ENCODE measurements around the gene BMF.

DNA sequence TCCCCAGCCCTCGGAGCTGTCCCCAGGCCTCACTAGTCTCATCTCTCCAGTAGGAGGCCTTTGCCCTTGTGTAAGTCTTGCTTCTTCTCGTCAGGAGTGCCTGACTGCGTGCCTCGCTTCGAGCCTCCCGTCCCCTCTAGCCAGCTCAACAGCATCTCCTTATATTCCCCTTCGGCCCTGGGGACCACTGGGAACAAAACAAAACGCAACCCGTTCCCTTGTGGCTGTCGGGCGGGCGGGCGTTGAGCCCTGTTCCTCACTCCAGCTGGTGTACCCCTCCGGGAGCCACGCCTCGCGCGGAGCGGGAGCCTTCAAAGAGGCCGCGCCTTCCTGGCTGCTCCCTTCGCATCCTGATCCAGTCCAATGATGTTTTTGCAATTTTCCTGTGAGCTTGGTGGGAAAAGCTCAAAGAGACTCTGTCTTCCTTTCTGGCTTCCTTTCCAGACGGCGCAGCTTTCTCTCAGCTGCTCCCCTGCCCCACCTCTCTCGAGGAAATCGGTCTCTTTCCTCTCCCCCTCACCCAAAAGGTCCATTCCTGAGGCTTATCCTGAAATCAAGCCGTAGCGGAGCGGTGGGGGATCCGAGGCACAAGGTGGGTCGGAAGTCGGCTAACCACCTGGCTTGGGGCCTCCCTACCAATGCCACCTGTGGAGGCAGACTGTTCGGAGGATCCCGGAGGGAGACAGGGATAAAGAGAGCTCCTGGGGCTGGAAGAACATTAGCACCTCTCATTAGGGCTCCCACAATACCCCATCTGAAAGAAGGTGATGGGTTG, 36.3 kb downstream of the BMF start:
- no peak for TF ChIP-seq POLR2A (IDR thresholded peaks at IDR 0.05)
- TF ChIP-seq, protein P1, sequence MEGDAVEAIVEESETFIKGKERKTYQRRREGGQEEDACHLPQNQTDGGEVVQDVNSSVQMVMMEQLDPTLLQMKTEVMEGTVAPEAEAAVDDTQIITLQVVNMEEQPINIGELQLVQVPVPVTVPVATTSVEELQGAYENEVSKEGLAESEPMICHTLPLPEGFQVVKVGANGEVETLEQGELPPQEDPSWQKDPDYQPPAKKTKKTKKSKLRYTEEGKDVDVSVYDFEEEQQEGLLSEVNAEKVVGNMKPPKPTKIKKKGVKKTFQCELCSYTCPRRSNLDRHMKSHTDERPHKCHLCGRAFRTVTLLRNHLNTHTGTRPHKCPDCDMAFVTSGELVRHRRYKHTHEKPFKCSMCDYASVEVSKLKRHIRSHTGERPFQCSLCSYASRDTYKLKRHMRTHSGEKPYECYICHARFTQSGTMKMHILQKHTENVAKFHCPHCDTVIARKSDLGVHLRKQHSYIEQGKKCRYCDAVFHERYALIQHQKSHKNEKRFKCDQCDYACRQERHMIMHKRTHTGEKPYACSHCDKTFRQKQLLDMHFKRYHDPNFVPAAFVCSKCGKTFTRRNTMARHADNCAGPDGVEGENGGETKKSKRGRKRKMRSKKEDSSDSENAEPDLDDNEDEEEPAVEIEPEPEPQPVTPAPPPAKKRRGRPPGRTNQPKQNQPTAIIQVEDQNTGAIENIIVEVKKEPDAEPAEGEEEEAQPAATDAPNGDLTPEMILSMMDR (IDR thresholded peaks at IDR 0.05) = no peak
- no peak for TF ChIP-seq POLR2AphosphoS5 (IDR thresholded peaks at IDR 0.05)

Data from prostate gland (tissue), 2 donors.